Endometrial microvascular endothelial cells (primary cell): ENCODE measurements around the gene POMT1. TPM values are rescaled to one million over a fixed set of nuclear protein-coding genes. Genes with fewer than 3 reads are reported as not detected.
"Not testable (repeated sequence)": the region's sequence is repeated elsewhere in the genome, so short reads cannot be mapped to it uniquely, and the experiment has no call there.

Experiments
- in situ Hi-C: cut with HindIII; loops from 2 replicates; pipeline ENCODE4 v1.10.0; 2017; ENCODE audit warnings: low sequenced_read_pairs, low pct_unique_long_range_greater_than_20kb; ENCODE audit errors: inconsistent ontology term
- total RNA-seq: library from RNA; depleted of rRNA; stranded (reverse); fragments of >200 nt; gene quantifications from one replicate; pipeline ENCODE4 v1.2.3, GENCODE V29; 2015; ENCODE audit errors: inconsistent ontology term

The POMT1 gene
- total RNA-seq: 38.4 TPM

GRCh38 chr9:131502781-131503625 is at the start of gene POMT1:
Gene POMT1, plus strand, starts transcription at chr9:131502918. Its CDS starts 1,301 bp downstream, at chr9:131504219.
- in situ Hi-C loops: no loop called here

- in situ Hi-C loops: no loop called here
These were observed 48.7 kb upstream of the POMT1 start for GRCh38 chr9:131454028-131454427.

DNA sequence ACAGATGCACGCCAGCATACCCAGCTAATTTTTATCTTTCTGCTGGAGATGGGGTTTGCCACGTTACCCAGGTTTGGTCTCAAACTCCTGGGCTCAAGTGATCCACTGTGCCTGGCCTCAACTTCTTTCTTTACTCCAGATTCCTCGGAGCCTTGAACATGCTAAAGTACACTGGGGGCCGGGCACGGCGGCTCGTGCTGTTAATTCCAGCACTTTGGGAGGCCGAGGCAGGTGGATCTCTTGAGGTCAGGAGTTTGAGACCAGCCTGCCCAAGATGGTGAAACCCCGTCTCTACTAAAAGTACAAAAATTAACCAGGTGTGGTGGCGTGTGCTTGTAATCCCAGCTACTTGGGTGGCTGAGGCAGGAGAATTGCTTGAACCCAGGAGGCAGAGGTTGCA is 47.1 kb upstream of the POMT1 start:
- in situ Hi-C loops: not testable (repeated sequence)

- in situ Hi-C loops: no loop called here
These were observed 45.0 kb upstream of the POMT1 start for GRCh38 chr9:131457746-131458145.

DNA sequence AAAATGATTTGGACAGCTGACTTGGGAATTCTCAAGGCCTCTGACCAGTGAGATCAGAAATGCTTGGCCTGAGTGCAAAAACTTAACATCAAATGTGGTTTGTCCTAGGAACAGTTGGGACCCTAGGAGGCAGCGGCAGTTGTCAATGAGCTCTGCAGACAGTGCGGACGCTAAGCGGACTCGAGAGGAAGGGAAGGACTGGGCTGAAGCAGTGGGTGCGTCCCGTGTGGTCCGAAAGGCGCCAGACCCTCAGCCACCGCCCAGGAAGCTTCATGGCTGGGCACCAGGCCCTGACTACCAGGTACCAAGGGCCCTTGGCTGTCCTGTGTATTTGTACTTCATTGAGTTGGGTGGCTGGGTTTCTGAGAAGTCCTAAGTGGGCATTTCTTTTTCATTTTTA is 43.7 kb upstream of the POMT1 start:
- in situ Hi-C loops: no loop called here

DNA sequence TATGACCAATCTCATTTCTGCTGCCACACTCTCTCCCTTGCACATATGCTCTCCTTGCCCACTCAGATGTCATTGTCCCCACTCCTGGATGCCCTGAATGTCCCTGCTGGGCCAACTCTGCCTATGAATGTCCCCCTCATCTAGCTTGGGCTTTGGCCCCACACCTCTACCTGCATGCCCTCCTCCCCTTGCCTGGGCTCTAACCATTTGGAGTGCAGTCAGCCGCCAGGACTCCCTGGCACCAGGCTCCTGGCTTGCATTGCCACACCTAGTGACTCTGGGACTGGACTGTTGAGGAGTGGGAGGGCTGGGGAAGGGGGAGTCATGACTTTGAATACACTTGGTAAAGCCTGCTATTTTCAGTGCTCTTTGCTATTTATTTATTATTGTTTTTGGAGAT is 41.6 kb upstream of the POMT1 start:
- in situ Hi-C loops: no loop called here

- in situ Hi-C loops: no loop called here
These were observed 38.2 kb upstream of the POMT1 start for GRCh38 chr9:131464354-131465000.

DNA sequence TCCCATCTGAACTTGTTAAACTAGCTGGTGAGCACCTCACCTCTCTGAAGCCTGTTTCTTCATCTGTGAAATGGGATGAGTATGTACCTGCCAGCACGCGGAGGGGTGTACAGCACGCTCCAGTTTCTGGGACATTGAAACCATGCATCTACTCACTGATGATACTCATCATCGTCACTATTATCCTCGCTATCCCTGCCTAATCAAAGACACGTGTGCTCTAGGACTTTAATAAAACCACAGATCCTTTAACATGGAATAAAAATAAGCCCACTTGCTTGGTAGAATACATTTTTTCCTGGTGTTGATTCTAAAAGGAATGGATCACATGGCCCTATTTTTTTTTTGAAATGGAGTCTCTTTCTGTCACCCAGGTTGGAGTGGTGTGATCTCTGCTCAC is 37.3 kb upstream of the POMT1 start:
- in situ Hi-C loops: no loop called here

DNA sequence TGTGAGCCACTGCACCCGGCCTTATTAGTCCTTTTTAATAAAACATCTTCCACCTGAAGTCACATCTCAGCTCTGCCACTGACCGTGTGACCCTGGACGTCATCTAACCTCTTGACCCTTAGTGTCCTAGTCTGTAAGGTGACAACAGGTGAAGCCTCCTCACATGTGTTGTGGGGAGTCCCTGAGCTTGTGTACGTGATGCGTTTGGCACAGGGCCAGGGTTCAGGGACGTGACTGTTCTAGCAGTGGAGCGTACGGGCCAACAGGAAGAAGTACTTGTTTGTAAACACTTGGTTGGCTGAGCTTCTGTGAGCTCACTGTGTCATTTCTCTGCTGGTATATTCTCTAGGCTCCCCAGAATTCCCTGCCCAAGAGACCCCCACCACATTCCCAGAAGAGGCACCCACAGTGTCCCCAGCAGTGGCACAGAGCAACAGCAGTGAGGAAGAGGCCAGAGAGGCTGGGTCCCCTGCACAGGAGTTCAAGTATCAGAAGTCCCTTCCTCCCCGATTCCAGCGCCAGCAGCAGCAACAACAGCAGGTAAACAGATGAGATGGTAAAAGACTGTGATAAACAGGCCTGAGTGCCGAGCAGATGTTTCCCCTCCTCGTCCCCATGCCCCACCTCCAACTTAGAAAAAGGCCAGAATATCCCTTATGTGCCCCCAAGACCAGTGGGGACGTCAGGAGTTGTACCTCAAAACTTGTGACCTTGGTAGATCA is 35.3 kb upstream of the POMT1 start:
- in situ Hi-C loops: no loop called here

DNA sequence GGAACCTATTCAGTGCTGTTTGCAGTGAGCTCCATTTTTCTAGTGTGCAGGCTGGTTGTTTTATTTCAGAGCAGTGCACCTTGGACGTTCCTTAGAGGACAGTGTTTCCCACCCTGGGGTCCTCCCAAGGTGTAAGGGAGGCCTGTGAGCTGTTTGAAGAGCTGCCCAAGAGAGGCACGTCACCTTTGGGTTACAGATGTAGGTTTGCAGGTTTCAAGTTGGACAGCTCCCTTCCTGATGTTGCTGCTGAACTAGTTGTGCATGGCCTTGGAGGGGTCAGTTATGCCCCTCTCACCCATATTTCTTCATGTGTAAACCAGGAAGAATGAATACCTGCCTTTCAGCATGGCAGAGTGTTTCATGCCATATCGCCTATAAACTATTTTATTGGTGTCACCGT is 34.7 kb upstream of the POMT1 start:
- in situ Hi-C loops: no loop called here

- in situ Hi-C loops: no loop called here
These were observed 33.4 kb upstream of the POMT1 start for GRCh38 chr9:131469356-131469755.

DNA sequence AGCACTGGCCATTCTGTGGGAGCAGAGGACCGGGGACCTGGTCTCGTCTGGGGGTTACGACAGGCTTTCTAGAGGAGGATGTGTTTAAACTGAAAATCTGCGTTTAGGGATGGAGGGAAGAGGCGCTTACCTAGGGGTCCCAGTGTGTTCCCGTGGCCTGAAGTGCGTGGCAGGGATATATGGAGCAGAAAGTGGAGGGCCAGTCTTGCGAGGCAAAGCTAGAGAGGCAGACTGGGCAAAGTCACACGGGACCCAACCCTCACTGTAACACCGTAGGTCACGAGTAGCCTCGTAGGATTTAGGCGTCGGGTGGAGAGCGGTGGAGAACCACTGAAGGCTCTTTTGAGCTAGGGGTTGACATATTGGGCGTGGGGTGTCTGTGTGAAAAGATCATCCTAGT is 32.8 kb upstream of the POMT1 start:
- in situ Hi-C loops: no loop called here

DNA sequence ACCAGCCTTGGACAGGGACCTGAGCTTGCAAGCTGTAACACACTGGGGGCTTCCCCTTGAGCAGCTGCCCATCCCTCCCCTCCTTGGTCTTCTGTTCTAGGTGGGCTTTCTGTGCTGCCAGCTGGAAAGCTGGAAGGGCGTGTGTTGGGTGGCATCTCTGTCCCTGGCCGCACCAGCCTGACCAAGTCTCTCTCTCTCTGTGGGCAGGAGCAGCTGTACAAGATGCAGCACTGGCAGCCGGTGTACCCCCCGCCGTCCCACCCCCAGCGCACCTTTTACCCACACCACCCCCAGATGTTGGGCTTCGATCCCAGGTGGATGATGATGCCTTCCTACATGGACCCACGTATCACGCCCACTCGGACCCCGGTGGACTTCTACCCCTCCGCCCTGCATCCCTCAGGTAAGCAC is 32.1 kb upstream of the POMT1 start:
- in situ Hi-C loops: no loop called here

- in situ Hi-C loops: not testable (repeated sequence)
These were observed 30.6 kb upstream of the POMT1 start for GRCh38 chr9:131472085-131472484.

DNA sequence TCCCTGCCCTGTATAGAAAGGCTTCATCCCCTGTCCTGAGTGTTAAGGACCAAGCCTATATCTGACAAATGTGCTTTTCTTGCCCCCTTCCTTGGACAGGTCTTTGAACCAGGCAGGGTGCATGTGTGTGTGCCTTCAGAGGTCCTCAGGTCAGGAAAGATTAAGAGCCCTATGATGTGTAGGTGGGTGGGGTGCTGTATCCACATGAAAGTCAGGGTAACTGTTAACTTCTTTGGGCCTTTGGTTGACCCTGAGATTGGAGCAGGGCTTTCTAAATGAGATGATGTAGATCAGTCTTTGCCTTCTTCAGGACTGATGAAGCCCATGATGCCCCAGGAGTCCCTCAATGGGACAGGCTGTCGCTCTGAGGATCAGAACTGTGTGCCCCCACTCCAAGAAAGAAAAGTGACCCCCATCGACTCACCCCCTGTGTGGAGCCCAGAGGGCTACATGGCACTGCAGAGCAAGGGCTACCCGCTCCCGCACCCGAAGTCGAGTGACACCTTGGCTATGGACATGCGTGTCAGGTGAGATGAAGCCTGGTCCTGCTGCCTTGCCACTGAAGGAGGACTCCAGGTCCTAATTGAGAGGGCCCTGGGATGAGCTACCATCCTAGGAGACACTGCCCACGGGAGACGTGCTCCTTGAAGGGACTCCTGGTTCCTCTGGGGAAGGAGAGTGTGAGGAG is 29.4 kb upstream of the POMT1 start:
- in situ Hi-C loops: no loop called here

GRCh38 chr9:131473891-131474290 is 28.8 kb upstream of the POMT1 start:
- in situ Hi-C loops: no loop called here

GRCh38 chr9:131474711-131475110 is 28.0 kb upstream of the POMT1 start:
- in situ Hi-C loops: no loop called here

DNA sequence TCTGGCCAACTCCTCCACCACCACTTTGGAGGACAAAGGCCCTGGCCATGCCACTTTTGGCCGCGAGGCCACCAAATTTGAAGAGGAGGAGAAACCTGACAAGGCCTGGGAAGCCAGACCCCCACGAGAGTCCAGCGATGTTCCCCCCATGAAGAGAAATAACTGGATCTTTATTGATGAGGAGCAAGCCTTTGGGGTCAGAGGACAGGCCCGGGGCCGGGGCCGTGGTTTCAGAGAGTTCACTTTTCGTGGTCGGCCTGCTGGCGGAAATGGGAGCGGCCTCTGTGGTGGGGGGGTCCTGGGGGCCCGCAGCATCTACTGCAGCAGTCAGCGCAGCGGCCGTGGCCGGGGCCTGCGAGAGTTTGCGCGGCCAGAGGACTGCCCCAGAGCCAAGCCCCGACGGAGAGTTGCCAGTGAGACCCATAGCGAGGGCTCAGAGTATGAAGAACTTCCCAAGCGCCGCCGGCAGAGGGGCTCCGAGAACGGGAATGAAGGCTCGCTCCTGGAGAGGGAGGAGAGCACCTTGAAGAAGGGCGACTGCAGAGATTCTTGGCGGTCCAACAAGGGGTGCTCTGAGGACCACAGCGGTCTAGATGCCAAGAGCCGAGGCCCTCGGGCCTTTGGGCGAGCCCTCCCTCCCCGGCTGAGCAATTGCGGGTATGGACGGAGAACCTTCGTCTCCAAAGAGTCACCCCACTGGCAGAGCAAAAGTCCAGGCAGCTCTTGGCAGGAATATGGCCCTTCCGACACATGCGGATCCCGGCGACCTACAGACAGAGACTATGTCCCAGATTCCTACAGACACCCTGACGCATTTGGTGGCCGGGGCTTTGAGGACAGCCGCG is 27.4 kb upstream of the POMT1 start:
- in situ Hi-C loops: no loop called here
